Activated T-cell treated with anti-CD3 and anti-CD28 coated beads for 1 hour (primary cell): Measurements from ENCODE around the gene PAFAH1B2.
A peak's percentile ranks its signal among the peaks of the same experiment; 100 is the strongest.
"Not testable (repeated sequence)": the region's sequence is repeated elsewhere in the genome, so short reads cannot be mapped to it uniquely, and the experiment has no call there.

Source experiments
- DNase-seq: peaks from one replicate; pipeline ENCODE4 v3.0.0-alpha.2; 2020; ENCODE audit warnings: low read depth

PAFAH1B2 gene, protein sequence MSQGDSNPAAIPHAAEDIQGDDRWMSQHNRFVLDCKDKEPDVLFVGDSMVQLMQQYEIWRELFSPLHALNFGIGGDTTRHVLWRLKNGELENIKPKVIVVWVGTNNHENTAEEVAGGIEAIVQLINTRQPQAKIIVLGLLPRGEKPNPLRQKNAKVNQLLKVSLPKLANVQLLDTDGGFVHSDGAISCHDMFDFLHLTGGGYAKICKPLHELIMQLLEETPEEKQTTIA

GRCh38 chr11:117143871-117144476 lies at the start of gene PAFAH1B2:
PAFAH1B2 (plus strand) TSS chr11:117144287; CDS start chr11:117152448, 8,161 bp downstream.
- peak; percentile 91 for DNase-seq

DNA sequence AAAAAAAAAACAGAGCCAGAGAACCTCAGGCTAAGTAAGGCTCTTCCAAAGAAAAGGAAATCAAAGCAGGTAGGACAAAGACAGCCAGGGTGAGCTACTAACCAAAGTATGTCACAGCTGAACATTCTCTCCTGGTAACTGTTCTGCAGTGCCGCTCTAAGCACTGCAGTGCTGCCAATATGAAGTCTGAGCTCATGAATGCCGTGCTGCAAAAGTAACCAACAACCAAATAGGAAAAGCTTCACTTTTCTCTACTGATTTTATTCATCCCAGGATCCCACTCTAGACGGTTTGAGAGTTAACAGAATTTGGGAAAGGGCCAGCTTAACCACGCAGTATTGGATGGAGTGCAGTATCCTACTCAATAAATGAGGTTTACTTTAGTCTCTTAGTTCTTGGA lies 49.3 kb upstream of the PAFAH1B2 start:
- DNase-seq: no peak

DNA sequence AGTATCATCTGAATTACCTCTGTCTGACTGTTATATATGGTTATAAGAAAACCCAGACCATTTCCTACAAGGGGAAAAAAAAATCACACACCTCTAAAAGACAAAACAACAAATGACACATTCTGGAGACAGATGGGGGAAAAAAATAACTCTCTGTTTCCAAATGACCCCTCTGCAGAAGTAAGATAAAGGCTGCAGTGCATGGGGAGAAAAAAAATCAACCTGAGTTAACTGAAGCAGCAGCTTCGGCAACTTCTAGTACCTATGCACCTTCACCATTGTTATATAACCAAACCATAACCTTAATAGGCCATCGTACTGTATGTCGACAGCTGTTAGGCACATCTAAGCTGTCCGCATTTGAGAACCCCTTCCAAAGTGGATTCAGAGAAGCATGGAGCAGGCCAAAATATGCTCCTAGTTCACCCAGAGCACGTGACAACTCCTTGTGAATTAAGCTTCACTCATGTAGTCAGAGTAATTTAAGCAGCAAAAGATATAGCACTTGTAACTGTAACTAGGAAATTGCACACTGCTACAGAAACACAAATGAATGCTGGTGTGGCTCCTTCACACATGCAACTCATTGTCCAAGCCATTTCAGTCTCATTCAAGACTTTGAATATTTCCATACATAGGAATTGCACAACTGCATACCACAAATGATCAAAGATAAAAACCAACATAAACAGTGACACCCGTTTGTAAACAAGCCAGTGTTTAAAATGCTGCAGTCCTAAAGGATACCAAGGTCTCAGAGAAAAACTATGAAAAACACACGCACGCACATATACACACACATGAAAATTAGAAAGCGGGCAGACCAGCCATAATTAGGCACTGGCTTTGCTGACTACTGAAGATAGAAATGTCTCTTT lies 48.6 kb upstream of the PAFAH1B2 start:
- no peak for DNase-seq

- peak; percentile 19 for DNase-seq
Measured at GRCh38 chr11:117096201-117096991, 47.7 kb upstream of the PAFAH1B2 start.

DNA sequence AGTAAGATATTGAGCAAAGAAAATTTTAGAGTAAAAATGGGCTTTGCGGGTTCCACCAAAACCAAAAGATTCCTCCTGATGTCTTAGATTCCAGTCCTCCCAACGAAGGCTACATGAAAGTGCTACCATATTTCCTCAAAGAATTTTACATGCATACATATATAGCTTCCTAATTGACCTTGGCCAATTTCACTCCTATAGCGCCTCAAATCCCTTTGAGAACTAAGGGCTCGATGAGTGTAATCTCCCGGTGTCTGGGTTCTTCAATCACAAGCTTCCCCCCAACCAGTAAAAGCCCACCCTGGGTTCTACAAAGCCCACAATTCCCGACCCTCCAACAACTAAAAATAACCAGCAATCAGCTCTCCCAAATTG lies 47.1 kb upstream of the PAFAH1B2 start:
- DNase-seq: no peak

- DNase-seq: peak; percentile 19
Measured at GRCh38 chr11:117097389-117098268, 46.5 kb upstream of the PAFAH1B2 start.

DNA sequence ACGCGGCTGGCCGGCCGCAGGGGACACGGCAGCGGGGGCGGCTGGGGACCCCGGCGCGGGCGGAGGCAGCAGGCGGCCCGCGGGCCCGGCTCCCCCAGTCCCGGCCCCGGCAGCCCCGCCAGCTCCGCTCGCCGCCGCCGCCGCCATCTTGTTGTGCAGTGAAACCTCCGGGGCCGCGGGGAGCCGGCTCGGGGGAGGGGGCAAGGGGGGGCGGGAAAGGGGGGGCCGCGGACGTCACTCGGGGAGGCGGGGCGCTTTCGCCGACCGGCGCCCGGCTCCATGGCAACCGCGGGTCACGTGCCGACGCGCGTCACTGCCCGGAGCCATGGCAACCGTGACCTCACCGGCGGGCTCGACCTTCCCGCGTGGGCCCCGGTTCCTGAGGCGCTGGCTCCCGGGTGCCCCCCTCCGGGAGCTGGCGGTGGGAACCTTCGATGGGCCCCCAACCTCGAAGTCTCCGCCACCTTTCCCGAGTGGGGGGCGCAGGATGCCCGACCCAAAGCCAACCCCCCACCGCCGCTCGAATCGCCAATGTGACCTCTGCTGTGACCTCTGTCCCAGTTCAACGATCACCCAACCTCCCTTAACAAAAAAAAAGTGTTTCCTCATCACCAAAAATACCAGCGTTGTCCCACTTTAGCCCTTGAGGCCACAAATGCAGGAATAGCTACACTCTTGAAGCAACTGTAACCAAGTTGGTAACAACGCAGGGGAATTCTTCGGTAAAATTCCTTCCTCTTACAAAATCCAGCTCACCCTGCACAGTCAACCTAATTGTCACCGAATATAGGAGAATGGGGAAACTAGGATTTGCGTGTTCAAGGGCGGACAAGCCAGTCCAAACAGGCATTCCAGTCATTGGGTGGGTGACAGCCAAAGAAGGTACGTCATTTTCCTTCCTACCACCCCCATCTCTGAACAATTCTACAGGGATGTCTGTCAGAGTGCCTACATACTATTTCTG lies 45.5 kb upstream of the PAFAH1B2 start, which contains the start of gene SIK3:
Gene SIK3, minus strand, starts transcription at position 160 of the 964 bp plus-strand sequence. Its CDS starts 13 bp downstream, at position 147.
- peak; percentile 89 for DNase-seq

DNA sequence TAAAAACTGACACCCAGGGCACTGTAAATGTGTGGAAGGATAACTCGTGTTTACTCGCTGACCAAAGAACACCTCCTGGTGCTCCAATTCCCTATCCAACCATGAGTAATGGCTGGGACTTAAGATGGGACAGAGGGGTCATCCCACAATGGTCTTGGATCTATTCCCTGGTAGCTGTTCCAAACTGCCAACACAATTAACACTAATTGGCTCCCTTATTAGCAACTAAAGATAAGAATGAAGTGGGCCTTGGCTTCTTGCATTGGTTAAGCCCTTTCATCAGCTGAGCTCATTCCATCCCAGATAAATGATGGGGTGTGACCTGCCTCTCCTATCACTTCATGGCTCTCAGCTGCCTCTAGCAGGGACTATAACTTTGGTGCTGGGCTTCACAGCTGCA lies 44.4 kb upstream of the PAFAH1B2 start:
- DNase-seq: no peak

GRCh38 chr11:117100556-117100955 lies 43.5 kb upstream of the PAFAH1B2 start:
- DNase-seq: no peak

DNA sequence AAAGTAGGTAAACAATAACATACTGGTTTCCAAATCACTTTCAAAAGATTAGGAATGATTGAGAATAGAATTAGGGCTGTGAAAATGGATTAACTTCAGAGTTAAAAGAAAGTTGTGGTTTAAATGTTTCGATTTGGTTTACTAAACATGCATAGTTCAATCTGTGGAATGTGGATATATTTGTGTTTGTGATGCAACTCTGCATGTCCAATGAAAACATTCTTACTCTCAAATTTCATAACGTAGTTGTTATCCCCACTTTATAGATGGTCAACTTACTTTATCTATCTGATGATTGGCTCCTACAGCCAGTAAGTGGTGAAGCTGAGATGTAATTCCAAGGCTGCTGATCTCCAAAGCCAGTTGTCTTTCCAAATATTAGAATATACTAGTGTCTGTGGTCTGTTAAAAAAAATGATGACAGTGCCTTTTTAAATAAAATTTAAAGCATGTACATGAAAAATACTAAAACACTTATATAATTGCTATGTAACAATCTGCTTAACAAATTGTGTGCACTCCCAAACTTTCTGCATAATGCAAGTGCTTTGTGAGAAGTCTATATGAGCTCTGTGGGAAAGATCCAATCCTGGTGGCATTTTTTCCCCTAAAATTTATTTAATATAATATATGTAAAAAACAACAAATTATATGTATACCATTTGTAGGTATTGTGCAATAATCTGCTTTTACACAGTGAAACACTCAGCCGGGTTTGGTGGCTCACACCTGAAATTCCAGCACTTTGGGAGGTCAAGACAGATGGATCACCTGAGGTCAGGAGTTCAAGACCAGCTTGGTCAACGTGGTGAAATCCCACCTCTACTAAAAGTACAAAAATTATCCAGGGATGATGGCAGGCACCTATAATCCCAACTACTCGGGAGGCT lies 36.1 kb upstream of the PAFAH1B2 start:
- DNase-seq: no peak

DNA sequence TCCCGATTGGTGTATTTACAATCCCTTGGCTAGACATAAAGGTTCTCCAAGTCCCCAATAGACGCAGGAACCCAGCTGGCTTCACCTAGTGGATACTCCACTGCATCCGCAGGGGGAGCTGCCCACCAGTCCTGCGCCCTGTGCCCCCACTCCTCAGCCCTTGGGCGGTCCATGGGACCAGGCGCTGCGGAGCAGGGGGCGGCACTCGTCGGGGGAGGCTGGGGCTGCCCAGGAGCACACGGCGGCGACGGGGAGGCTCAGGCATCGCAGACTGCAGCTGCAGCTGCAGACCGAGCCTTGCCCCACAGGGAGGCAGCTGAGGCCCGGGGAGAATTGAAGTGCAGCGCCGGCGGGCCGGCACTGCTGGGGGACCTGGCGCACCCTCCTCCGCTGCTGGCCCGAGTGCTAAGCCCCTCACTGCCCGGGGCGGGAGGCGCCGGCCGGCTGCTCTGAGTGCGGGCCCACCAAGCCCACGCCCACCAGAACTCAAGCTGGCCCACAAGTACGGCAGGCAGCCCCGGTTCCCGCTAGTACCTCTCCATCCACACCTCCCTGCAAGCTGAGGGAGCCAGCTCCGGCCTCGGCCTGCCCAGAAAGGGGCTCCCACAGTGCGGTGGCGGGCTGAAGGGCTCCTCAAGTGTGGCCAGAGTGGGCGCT lies 33.7 kb upstream of the PAFAH1B2 start:
- no peak for DNase-seq

DNA sequence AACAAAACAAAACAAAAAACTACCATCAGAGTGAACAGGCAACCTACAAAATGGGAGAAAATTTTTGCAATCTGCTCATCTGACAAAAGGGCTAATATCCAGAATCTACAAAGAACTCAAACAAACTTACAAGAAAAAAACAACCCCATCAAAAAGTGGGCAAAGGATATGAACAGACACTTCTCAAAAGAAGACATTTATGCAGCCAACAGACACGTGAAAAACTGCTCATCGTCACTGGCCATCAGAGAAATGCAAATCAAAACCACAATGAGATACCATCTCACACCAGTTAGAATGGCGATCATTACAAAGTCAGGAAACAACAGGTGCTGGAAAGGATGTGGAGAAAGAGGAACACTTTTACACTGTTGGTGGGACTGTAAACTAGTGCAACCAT lies 31.6 kb upstream of the PAFAH1B2 start:
- not testable (repeated sequence) for DNase-seq

GRCh38 chr11:117112939-117113338 lies 31.1 kb upstream of the PAFAH1B2 start:
- DNase-seq: not testable (repeated sequence)

- DNase-seq: no peak
Measured at GRCh38 chr11:117117681-117118080, 26.4 kb upstream of the PAFAH1B2 start.

GRCh38 chr11:117121176-117121575 lies 22.9 kb upstream of the PAFAH1B2 start:
- DNase-seq: no peak

- DNase-seq: no peak
Measured at GRCh38 chr11:117122556-117122955, 21.5 kb upstream of the PAFAH1B2 start.

DNA sequence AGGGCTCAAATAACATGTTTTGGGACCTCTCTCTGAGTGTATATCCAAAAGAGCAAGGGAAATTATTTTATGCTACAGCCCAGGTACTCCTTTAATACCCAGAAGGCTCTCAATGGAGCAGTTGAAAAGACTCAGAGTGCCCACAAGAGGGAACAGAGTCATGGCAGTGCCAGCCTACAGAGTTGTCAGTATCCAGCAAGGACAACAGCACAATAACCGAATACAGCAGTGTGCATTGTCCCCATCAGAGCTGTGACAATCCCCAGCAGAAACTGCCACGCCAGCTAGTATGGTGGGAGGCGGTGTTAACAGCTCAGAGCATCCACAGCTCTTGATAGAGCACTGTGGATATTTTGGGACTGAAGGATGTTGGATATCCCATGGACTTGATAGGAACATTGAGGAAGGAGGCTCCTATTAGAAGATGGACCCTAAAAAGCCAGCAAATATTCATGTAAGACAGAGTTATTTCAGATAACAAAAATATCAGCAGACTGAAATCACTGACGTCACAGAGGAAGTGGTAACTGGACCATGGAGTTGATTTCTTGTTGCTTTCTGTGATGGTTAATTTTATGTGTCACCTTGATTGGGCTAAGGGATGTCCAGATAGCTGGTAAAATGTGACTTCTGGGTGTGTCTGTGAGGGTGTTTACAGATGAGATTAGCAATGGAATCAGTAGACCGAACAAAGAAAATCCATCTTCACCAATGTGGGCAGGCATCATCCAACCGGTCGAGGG lies 17.7 kb upstream of the PAFAH1B2 start:
- DNase-seq: no peak
